RWPE1 (cell line): ENCODE results near the gene WDR45B.

Experiments
- CTCF ChIA-PET: fragments of 350-600 bp; sonication (Branson Sonifier 250); formaldehyde crosslinking; extraction: SDS; loops from one replicate; lab custom pipeline; 2021; lab: Yijun Ruan, JAX
- POLR2A ChIA-PET: fragments of 400-600 bp; formaldehyde crosslinking; extraction: SDS; loops from one replicate; lab custom pipeline; 2020; ENCODE audit warnings: antibody characterized with exemption; ENCODE audit not compliant: low non-redundant PET; lab: Yijun Ruan, JAX
- DNase-seq: peaks from one replicate; pipeline ENCODE4 v3.0.0; 2012; ENCODE audit warnings: low spot score
- H3K27ac ChIP-seq: fragments of 450-650 bp; 2 replicates; pipeline ENCODE4 v1.5.1; 2017
- CTCF ChIP-seq: fragments of 450-650 bp; conservative IDR thresholded peaks from 2 replicates; pipeline ENCODE4 v1.5.1; 2017; ENCODE audit warnings: low read depth, mild to moderate bottlenecking

Gene WDR45B

GRCh38 chr17:82602487-82602886 is 45.8 kb downstream of the WDR45B start:
- no peak for DNase-seq
- ChIA-PET CTCF (no interaction called here), POLR2A (no interaction called here)
- H3K27ac ChIP-seq: peak overlapping the region; percentile 10
- no peak for TF ChIP-seq CTCF

GRCh38 chr17:82601447-82602000 is 46.7 kb downstream of the WDR45B start:
- H3K27ac ChIP-seq: peak overlapping the region; percentile 10
- no peak for DNase-seq
- TF ChIP-seq CTCF: no peak
- ChIA-PET POLR2A (no interaction called here), CTCF (interaction anchor here (0.6 kb wide), 1 partner anchor 116 kb away, joined by 3 read pairs; no protein-coding TSS in a partner anchor)

- DNase-seq: no peak
Measured at GRCh38 chr17:82600731-82601446, 47.4 kb downstream of the WDR45B start.

GRCh38 chr17:82599674-82600661 is 48.3 kb downstream of the WDR45B start:
- ChIA-PET POLR2A (no interaction called here), CTCF (no interaction called here)
- TF ChIP-seq CTCF: no peak
- DNase-seq: no peak
- no peak overlapping the region; the same call in 1 of the 2 replicates for H3K27ac ChIP-seq

More at GRCh38 chr17:82600731-82601446, 47.4 kb downstream of the WDR45B start:
- peak overlapping the region; percentile 10; the same call in 1 of the 2 replicates for H3K27ac ChIP-seq
- CTCF ChIA-PET: interaction anchor here (0.6 kb wide), 1 partner anchor 115 kb away, joined by 3 read pairs; no protein-coding TSS in a partner anchor
- TF ChIP-seq CTCF: no peak
- POLR2A ChIA-PET: no interaction called here

- no peak for TF ChIP-seq CTCF
Measured at GRCh38 chr17:82598256-82599119, 49.8 kb downstream of the WDR45B start.

More at GRCh38 chr17:82598256-82599119, 49.8 kb downstream of the WDR45B start:
- CTCF ChIA-PET: no interaction called here
- H3K27ac ChIP-seq: peak overlapping the region; percentile 41
- no peak for DNase-seq
- POLR2A ChIA-PET: no interaction called here
